ENCODE measurements around the gene TAS2R38.

GRCh38 chr7:141950806-141951205 lies 22.8 kb downstream of the TAS2R38 start:
- TF ChIP-seq, protein P1, sequence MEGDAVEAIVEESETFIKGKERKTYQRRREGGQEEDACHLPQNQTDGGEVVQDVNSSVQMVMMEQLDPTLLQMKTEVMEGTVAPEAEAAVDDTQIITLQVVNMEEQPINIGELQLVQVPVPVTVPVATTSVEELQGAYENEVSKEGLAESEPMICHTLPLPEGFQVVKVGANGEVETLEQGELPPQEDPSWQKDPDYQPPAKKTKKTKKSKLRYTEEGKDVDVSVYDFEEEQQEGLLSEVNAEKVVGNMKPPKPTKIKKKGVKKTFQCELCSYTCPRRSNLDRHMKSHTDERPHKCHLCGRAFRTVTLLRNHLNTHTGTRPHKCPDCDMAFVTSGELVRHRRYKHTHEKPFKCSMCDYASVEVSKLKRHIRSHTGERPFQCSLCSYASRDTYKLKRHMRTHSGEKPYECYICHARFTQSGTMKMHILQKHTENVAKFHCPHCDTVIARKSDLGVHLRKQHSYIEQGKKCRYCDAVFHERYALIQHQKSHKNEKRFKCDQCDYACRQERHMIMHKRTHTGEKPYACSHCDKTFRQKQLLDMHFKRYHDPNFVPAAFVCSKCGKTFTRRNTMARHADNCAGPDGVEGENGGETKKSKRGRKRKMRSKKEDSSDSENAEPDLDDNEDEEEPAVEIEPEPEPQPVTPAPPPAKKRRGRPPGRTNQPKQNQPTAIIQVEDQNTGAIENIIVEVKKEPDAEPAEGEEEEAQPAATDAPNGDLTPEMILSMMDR (IDR thresholded peaks at IDR 0.05), result no peak
- TF ChIP-seq POLR2A (IDR thresholded peaks at IDR 0.05), result no peak
- no peak for TF ChIP-seq POLR2AphosphoS5 (IDR thresholded peaks at IDR 0.05)
- no peak for TF ChIP-seq EP300 (IDR thresholded peaks at IDR 0.05)

Data from gastroesophageal sphincter (tissue), 3 donors.